ENCODE results near the gene TBX1.

- TF ChIP-seq CTCF (IDR thresholded peaks at IDR 0.05): no peak
- TF ChIP-seq POLR2A (IDR thresholded peaks at IDR 0.05): no peak
- no peak for TF ChIP-seq POLR2AphosphoS5 (IDR thresholded peaks at IDR 0.05)
Measured at GRCh38 chr22:19719488-19720021, 41.0 kb upstream of the TBX1 start.
